HL-60 (cell line): ENCODE measurements around the gene C14orf180.
"Not testable (repeated sequence)": the region's sequence is repeated elsewhere in the genome, so short reads cannot be mapped to it uniquely, and the experiment has no call there.

Source experiments
- DNase-seq, 2 experiments: peaks; one replicate each; pipeline ENCODE4 v3.0.0-alpha.2; 2010 to 2020; ENCODE audit warnings: low read depth in 1 of 2, low spot score in 1 of 2
- H3K27ac ChIP-seq: fragments of 250-450 bp; sonication (Bioruptor Pico); replicated peaks from 2 replicates; pipeline ENCODE4 v1.5.1; 2020; ENCODE audit warnings: mild to moderate bottlenecking, moderate library complexity
- H3K27me3 ChIP-seq: fragments of 250-450 bp; sonication (Bioruptor Pico); 2 replicates; pipeline ENCODE4 v1.5.1; 2021; ENCODE audit warnings: mild to moderate bottlenecking, moderate library complexity; ENCODE audit not compliant: insufficient read depth, poor library complexity, severe bottlenecking
- H3K4me3 ChIP-seq: replicated peaks from 2 replicates; pipeline ENCODE4 v1.5.1; 2011; ENCODE audit warnings: mild to moderate bottlenecking, control low read depth, low read length; ENCODE audit not compliant: insufficient read depth
- CTCF ChIP-seq: IDR thresholded peaks from one replicate; pipeline ENCODE4 v1.5.1; 2011; ENCODE audit warnings: low read length, control low read depth, inconsistent platforms; ENCODE audit not compliant: insufficient read depth
- GABPA ChIP-seq: IDR thresholded peaks from 2 replicates; pipeline ENCODE4 v1.6.1; 2012; ENCODE audit warnings: low read depth
- POLR2AphosphoS5 ChIP-seq: IDR thresholded peaks from 2 replicates; pipeline ENCODE4 v1.6.1; 2012; ENCODE audit warnings: low read depth
- REST ChIP-seq: IDR thresholded peaks from 2 replicates; pipeline ENCODE4 v1.6.1; 2012; ENCODE audit warnings: low read depth; ENCODE audit not compliant: insufficient replicate concordance
- SPI1 ChIP-seq: IDR thresholded peaks from 2 replicates; pipeline ENCODE4 v1.6.1; 2012; ENCODE audit warnings: low read depth, mild to moderate bottlenecking, borderline replicate concordance

The C14orf180 gene

GRCh38 chr14:104577426-104577825, 2.1 kb upstream of the C14orf180 start:
- H3K4me3 ChIP-seq, result no peak overlapping the region
- H3K27me3 ChIP-seq, result no peaks in the 10 kb centered on the region
- no peak overlapping the region for H3K27ac ChIP-seq
- DNase-seq, result no peak
- TF ChIP-seq REST, result no peak
- no peak for TF ChIP-seq GABPA
- no peak for TF ChIP-seq POLR2AphosphoS5
- no peak for TF ChIP-seq CTCF
- TF ChIP-seq SPI1, result no peak

GRCh38 chr14:104577847-104578301, 1.7 kb upstream of the C14orf180 start:
- TF ChIP-seq CTCF, result no peak
- no peak for TF ChIP-seq REST
- TF ChIP-seq SPI1, result no peak
- no peak for TF ChIP-seq POLR2AphosphoS5
- TF ChIP-seq GABPA, result no peak
- Histone ChIP-seq H3K27ac (no peak overlapping the region), H3K4me3 (no peak overlapping the region), H3K27me3 (no peaks in the 10 kb centered on the region)
- no peak for DNase-seq

- no peak overlapping the region for H3K4me3 ChIP-seq
- no peaks in the 10 kb centered on the region for H3K27me3 ChIP-seq
- TF ChIP-seq SPI1 (no peak), REST (no peak), POLR2AphosphoS5 (no peak), CTCF (no peak), GABPA (no peak)
- DNase-seq, result no peak
- no peak overlapping the region for H3K27ac ChIP-seq
Observed at GRCh38 chr14:104578321-104578720, 1.2 kb upstream of the C14orf180 start.

GRCh38 chr14:104579939-104580338, 375 bp downstream of the C14orf180 start:
- DNase-seq, H3K27me3 ChIP-seq, H3K4me3 ChIP-seq, H3K27ac ChIP-seq: not testable (repeated sequence)
